Non-pigmented ciliary epithelial cell (primary cell): ENCODE data around the gene KCNQ1.

Source experiments
- DNase-seq: peaks from one replicate; pipeline ENCODE4 v3.0.0-alpha.2; 2010; ENCODE audit warnings: low read depth

KCNQ1 gene

DNA sequence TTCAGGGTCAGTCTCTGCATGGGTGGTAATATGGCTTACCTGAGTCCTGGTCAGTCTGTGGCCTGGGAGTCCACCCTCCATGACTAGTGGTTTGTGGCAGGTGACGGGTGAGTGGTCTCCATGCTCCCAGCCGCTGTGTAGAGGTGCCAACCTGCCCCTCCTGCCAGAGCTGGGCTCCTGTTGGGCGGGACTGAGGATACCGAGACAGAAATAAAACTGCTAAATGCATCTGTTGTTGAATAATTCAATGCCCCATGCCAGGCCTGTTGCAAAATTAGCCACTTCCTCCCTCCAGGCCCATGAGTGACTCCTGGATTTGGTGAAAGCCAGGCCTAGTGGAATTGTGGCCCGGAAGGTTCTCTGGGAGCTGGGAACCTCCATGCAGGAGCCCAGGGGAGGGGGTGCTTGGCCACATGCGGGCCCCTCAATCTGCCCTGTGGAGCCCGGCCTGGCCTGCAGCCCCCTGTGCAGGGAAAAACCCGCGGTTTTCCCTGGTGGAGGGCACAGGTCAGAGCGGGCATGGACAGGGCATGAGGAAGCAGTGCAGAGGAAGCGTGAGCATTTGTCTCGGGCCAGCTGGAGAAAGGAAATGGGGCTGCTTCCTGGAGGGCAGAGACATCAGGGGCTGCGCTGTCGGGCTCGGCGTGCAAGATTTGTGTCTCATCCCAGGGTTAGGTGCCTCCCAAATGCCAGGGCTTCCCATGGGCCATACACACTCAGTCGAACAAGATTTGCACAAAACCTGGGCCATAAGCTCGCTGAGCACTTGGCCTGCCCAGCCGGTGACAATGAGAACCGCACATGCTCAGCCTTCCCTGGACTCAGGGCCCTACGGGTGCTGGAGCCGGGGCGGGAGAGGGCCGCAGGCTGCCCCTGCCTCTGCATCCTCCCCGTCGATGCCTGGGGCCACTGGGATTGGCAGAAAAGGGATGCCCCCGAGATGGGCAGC, 66.9 kb downstream of the KCNQ1 start:
- no peak for DNase-seq

DNA sequence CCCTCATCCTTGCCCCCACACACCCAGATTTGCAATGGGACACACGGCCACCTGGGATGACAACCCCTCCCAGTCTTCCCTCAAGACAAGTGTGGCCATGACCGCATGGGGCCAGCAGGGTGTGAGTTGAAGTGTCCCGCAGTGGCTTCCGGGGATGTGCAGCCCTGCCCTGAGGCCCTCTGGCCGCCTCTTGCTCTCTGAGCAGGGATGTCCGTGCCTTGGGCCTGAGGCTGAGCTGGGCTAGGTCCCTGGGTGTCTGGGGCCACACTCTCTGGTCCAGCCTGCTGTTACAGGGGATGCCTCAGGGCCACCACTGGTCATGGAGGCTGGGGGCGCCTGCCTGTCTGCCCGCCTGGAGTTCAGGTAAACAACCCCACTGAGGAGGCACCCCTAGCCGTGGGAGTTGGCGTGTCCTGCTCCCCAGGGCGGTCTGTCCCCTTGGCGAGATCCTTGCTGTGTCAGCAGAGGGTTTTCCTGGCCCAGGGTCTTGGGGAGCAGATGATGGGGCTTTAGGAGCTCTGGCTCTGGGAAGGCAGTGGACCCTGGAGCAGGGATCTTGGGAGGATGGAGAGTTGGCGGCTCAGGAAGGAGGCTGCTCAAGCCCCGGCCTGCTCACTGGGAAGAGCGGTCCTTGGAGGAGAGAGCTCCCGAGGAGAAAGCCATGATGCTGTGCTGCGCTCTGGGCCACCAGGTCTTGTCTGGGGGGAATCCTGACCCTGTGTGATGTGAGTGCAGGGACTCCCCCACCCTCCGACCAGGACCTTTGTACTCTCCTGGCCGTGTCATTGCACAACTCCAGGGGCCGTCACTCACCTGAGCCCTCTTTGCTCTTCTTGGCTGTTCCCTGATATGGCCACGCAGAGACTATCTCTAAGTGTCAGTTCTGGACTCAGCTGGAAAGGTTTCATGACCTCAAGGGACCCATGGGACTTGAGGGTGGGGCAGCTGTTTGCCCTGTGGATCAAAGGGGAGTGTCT, 67.9 kb downstream of the KCNQ1 start:
- no peak for DNase-seq

DNA sequence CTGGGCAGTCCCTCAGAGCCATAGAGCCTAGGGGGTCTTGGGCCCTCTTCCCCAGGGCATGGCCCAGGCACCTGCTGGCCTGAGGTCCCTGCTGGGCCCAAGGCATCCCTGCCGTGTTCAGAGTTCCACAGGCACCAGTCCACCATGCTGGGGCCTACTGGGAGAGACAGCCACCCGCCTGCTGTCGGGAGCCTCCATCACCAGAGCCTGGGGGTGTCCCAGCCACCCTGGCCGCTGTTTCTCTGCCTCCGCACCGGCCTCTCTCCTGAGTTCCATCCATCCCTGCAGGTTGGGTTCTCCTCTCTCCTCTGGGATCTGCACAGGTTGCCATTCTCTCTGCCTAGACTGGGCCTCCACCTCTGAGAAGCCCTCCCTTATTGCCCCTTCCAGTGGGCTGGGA, 68.6 kb downstream of the KCNQ1 start:
- DNase-seq, result no peak

DNA sequence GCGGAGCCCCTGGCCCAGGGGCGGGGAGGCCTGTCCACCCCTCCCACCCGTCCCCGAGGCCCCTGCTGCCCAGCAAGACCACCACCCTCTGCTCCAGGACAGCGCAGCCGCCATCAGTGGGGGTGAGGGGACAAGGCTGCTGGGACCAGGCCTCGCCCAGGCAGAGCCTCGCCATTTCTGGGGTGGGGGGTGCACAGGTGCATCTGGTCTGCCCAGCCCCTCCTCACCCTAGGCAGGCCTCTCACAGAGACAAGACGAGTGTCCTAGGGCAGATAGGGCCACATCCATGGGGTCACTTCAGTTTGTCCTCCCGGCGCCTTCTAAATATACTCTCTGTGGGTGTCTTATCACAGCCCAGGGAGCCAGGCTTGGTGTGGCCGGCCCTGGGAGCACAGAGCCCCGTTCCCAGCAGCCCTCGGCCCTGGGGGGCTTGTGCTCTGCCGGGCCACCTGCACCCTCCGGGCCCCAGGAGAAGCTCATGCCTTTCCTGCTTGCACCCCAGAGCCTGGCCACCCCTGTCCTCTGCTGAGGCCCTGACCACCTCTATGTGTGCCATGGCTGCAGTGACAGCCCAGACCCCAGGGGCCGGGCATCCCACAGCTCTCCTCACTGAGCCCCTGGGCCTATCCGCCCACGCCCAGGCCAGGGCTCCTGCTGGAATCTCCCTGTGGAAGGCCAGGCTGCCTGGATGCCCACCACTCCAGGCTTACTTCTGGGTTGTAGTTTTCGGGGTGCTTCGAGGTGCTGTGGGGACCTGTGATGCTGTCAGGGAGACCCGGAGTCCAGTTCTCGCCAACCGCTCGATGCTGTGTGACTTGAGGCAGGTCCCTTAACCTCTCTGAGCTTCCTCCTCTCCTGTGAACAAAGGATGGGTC, 70.8 kb downstream of the KCNQ1 start:
- no peak for DNase-seq

DNA sequence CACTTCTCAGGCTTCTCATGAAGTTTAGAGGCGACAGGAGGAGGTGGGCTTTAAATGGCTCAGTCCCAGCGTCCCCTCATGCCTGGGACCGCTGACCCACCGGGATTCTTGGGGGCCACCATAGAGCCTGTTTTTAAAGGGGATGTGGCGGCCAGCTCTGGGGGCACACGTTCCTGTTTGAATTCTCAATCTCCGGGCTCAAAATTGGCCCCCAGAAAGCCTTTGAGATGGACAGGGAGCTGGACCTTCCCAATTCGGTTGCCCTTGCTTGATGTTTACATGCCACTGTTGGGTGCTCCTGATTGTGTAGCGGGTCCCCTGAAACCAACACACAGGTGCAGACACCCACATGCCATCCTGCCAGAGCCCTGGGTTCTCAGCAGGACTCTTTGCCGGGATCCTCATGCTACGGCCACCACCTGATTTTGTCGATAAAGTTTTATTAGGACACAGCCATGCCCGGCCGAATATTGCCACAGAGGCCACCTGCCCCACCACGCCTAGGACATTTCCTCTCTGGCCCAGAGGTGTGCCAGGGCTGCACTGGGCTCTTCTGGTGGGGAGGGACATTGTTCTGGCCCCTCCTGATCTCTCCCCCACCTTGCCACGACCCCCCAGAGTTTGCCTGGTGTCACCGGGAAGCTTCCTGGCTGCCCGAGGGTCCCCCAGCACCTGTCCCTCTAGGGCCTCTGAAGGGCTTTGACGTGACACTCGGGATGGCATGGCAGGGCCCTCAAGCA, 71.6 kb downstream of the KCNQ1 start:
- no peak for DNase-seq

DNA sequence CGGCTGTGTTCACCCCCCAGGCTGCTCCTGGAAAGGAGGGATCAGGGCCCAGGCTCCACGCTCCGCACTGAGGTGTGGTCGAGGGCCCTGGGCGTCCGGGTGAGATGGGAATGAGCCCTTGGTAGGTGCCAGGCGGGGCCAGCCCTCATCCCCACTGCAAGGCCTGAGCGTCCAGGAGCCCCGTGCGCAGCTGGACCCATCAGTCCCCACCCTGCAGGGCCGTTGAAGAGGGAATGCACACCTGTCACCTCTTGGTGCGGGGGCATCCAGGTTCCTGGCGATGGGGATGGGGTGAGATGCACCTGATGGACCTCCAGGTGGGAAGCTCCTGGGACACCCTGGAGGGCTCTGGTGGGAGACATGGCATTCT, 72.2 kb downstream of the KCNQ1 start:
- no peak for DNase-seq

DNA sequence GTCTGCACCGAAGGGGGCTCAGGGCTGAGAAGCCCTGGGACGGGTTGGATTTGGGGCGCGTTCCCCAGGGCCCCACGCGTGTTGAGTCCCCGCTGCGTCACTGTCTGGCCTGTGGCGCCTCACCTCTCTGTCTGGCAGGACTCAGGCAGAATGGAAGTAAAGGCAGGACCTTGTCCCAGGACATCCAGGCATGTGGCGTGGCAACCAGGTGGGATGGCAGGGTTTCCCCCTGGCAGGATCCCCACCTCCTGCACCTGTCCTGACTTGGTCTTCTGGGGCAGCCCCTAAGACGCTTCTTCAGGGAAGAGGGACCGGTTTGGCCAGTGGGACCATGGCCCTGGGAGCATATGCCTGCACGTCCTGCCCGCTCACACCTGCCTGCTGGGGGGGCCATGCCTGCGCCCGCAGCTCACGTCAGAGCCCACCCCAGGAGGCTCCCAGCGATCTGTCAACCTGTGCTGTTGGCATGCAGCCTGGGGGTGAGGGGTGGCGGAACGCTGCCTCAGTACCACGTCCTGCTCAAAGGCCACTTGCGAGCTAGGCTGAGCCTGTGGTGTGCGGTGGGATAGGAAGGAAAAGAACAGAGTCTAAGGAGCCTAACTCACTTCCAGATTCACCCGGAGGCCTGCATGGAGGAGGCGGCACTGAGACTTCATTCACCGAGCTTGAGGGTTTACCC, 72.7 kb downstream of the KCNQ1 start:
- no peak for DNase-seq

DNA sequence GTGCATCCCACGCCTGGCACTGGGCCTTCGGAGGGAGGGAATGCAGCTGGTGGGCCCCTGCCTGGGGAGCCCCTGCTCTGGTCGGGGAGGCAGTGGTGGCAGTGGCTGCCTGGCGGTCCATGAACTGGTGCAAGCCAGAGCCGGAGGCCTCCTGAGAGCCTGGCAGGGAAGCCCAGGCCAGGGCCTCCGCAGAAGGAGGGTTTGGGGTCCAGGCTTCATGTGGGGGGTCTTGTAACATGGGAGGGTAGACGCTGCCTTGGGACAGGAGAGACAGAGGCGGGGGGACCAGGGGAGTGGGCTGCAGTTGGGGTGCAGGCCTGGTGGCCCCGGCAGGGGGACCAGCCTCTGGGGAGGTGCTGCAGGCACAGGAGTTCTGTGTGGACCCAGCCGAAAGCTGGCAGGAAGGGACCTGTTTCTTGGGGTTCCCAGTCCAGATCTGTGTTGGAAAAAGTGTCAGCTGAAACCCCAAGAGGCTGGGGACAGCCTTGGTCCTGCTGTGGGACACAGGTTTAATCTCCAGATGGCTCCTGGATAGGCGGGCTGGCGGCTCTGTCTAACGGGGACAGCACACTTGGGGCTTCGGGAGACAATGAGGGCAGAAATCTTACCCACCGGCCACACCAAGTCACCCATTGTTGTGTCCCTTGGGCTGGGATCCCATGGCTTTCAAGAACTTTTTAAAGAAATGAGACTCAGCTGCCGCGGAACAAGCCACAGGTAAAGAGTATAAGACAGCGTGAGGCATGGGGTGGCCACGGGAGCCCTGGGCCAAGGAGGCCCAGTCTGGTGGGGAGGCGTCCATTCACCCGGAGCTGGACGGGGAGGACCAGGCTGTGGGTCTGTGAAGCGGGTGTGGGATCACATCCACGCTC, 73.5 kb downstream of the KCNQ1 start:
- DNase-seq, result no peak

DNA sequence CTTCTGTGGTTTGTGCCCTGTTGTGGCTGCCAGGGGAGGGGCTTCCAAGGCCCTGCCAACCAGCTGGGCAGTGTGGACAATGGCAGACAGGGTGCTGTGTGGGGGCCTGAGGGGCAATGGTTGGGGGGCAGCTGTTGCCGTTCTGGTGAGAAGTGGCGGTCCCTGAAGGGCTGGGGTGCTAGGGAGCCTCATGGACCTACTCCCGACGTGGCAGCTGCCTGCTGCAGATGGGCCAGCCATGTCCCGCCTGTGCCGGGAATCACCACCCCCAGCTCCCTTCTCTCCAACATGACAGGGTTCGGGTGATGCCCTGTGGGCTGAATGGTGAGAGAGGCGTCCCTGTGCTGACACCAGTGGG, 74.2 kb downstream of the KCNQ1 start:
- DNase-seq, result no peak

DNA sequence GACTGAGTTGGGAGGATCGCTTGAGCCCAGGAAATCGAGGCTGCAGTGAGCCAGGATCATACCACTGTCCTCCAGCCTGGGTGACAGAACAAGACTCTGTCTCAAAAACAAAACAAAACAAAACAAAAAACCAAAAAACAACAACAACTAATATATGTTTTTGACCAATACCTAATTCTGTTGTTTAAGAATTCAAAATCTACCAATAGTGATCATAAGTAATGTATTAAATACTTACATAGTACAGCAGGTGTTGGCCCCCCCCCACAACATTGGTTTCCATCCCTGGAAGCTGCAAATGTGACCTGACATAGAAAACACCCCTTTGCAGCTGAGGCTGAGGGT, 74.7 kb downstream of the KCNQ1 start:
- DNase-seq, result no peak

DNA sequence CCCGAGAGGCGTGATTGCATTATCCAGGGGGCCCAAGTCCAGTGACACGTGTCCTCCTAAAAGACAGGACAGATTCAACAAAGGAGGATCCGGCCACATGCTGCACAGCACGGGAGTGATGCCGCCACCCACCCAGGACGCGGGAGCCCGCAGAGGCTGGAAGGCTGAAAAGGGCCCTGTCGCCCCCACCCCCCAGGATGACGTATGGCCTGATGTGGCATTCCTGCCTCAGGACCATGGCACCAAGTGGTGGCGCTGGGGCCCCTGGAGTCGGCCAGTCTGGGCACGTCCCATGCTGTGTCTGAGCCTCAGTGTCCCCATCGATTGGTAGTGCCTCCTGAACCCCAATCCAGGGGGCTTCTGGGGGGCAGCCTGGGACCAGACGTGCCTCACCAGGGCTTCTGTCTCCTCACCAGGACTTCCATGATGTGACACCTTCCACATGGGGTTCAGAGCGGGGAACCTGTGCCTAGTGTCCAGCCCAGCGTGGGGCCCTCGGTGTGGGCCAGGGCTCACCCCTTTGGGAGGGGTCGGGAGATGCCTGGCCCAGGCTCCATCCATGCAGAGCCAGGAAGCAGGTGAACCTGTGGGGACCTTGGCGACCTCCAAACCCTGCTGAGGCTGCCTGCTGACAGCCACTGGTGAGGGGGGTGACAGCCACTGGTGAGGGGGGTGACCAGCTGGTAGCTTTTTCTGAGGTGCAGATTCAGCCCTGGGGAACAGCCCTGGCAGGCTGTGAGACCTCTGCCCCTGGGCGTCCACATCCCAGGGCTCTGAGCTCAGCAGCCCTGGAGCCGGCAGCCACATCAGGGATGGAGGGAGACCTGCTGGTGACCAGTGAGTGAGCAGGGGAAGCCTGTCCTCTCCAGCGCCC, 75.3 kb downstream of the KCNQ1 start:
- DNase-seq, result no peak

DNA sequence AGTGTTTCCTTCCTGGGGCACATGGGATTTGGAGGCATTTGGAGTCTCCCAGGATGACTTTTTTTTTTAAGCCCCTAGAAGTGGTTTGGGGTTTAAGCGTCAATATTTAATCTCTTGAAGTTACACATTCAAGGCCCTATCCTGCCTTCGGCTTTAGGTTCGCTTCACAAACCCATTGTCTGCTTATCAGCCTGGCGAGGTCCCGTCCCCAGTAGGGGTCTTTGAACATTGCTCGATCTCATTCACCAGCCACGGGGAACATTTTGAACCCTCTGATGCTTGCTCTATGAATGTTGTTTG, 75.9 kb downstream of the KCNQ1 start:
- no peak for DNase-seq

DNA sequence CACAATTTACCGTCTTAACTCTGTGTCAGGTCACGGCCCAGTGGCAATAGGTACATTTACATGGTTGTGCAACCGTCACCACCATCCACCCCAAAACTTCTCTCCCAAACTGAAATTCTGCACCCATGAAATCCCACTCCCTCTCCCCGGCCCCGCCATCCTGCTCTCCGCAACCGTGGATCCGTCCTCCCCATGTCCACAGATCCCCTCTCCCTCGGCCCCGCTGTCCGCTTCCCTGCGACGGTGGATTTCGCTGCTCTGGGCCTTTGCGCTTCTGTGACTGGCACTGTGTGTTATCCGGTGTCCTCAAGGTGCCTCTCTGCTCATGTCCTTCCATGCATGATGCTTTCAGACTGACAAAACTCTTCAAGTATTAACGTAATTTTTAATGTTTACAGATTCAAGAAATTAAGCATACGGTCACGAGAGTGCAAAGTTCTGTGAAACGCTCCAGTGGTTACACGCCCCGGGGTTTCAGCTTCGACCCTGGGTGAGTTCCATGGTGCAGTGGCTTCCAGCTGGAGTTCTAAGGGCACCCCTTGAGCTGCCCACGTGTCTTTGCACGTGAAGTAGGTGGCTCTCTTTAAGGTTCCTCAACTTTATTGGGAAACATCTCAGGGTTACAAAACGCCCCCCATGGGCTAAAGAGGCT, 76.4 kb downstream of the KCNQ1 start:
- DNase-seq, result no peak

DNA sequence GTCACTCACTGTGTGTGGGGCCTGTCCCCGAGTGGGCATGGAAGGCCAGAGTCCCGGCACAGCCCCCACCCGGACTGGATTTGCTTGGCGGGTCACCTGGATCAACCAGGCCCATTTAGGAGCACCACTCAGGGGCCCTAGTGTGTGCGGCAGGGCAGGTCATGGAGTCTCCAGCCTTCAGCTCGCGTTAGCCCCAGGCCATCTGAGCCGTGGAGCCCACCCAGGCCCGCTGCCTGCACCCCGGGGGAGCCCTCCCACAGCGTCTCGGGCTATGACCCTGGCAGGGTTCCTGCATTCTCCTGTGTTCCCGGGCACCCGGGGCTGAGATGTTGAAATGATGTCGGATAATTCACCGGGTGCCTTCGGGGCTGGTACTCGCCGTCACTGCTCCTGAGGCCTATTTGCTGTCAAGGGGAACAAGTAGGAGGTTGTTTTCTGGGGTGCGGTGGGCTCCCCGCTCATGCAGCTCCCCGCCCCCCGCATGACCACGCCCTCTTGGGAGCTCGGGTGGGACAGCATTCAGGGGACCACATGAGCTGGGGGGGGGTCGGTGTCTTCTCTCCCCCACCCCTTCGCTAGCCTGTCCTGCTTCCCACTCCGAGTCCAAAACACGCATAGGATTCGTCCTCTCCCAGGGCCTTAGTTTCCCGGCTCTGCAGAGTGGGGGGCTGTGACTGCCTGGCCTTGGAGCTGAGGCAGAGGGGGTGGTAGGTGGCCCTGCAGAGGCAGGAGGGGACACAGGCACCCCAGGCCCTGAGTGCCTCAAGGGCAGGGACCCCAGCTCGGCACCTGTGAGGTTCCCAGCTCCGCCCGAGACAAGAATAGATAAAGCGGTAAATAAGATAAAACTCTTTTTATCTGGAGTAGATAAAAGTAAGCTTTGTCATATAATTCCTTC, 77.2 kb downstream of the KCNQ1 start:
- DNase-seq, result no peak

DNA sequence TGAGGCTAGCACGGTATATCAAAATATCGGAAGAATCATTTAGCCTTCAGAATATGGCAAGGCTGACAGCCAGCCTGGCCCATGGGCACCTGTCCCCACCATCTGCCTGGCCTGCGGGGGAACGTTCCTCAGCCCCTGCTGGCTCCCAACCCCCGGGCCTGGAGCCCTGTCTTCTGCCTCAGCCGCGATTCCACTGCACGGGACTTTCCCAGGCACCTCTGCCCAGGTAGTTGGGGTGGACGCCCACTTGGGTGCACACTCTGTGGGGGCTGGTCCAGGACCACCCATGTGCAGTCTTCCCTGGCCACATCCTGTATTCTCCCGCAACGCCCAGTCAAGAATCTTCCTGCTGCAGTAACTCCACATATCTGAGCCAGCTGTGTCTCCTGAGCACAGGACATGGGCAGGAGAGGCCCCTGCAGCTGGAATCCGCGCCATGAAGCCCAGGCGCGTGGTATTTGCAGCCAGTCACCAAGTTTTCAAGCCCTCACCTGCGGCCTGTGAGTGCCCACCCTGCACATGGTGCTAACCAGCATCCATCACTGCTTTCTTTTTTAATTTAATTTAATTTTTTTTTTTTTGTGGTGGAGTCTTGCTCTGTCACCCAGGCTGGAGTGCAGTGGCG, 77.9 kb downstream of the KCNQ1 start:
- DNase-seq, result no peak

DNA sequence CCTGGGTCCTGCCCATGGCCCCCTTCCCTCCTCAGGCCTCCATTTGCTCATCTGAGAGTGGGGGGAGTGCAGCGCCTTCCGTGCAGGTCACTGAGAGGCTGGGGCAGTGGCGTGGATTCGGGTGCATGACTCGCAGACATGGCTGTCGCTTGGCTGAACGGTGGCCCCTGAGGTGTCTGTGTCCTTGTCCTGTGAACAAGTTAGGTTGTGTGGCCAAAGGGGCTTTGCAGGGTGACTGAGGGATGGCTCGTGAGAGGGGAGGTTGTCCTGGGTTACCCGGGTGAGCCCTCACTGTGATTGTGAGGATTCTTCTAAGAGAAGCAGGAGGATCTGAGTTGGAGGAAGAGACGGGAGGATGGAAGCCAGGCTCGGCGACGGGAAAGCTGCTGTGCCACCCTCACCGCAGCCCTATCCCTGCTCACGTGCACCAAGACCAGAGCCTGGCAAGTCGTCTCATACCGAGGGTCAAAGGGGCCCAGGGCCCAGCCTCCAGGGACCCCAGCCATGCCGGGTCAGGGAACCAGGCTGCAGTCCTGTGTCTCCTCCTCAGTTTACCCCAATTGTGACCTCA, 79.1 kb downstream of the KCNQ1 start:
- no peak for DNase-seq
